Measurements from ENCODE around the gene RRP15. TPM values are rescaled to one million over a fixed set of nuclear protein-coding genes. Genes with fewer than 3 reads are reported as not detected.

The RRP15 gene
- total and polyA plus RNA-seq, 2 experiments from 2014 or later: 19.8 to 86.5 TPM

DNA sequence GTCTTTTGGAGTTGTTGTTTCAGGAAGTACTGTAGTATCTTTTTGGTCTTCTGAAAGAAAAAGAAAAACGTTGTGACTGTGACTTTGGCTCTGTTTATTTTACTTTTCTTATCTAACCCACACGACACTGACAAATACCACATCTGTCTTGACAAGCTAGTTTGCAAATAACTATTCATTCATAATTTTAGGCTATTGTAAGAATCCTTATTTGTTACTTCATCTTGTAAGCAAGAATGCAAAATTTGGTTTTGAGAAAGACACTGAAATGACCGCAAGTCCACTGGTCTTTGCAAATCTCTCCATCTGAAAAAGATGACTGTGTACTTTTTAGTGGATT lies 72.8 kb downstream of the RRP15 start:
- ATAC-seq: no peak
- Mint-ChIP-seq H3K4me3 (no peak overlapping the region), H3K27me3 (ENCODE audit: insufficient read depth, low read depth, poor library complexity) (no peaks in the 10 kb centered on the region), H3K27ac (no peak overlapping the region), H3K9me3 (no peaks in the 10 kb centered on the region), H3K36me3 (ENCODE audit: low read depth) (no peaks in the 10 kb centered on the region), H3K4me1 (peaks cover 7% of the 10 kb centered on the region)
- H3K4me3 ChIP-seq: no peak overlapping the region
- no peaks in the 10 kb centered on the region for H3K27me3 ChIP-seq (ENCODE audit: insufficient read depth)
- H4K20me1 ChIP-seq (replicated peaks; ENCODE audit: insufficient read depth): no peaks in the 10 kb centered on the region
- TF ChIP-seq EZH2 (IDR thresholded peaks at IDR 0.05; ENCODE audit: low read depth, unreplicated experiment) (no peak), CREB1 (CRISPR knock-in tag; IDR thresholded peaks at IDR 0.05; ENCODE audit: low read depth) (no peak), ZNF462 (CRISPR knock-in tag; IDR thresholded peaks at IDR 0.05) (no peak), EZH2phosphoT487 (IDR thresholded peaks at IDR 0.05; ENCODE audit: unreplicated experiment) (no peak), STAT1 (IDR thresholded peaks at IDR 0.05; ENCODE audit: unreplicated experiment) (no peak), JUNB (IDR thresholded peaks at IDR 0.05; ENCODE audit: unreplicated experiment) (no peak), NANOG (IDR thresholded peaks at IDR 0.05; ENCODE audit: borderline replicate concordance) (no peak), CTCF (conservative IDR thresholded peaks at IDR 0.05; ENCODE audit: low read depth in 2 of 2) (no peak), ZNF114 (CRISPR knock-in tag; IDR thresholded peaks at IDR 0.05) (no peak), ETS1 (IDR thresholded peaks at IDR 0.05) (no peak), ZNF331 (CRISPR knock-in tag; IDR thresholded peaks at IDR 0.05; ENCODE audit: low read depth) (no peak), POLR2AphosphoS5 (IDR thresholded peaks at IDR 0.05; ENCODE audit: low read depth) (no peak)
- TF ChIP-seq, protein P1, sequence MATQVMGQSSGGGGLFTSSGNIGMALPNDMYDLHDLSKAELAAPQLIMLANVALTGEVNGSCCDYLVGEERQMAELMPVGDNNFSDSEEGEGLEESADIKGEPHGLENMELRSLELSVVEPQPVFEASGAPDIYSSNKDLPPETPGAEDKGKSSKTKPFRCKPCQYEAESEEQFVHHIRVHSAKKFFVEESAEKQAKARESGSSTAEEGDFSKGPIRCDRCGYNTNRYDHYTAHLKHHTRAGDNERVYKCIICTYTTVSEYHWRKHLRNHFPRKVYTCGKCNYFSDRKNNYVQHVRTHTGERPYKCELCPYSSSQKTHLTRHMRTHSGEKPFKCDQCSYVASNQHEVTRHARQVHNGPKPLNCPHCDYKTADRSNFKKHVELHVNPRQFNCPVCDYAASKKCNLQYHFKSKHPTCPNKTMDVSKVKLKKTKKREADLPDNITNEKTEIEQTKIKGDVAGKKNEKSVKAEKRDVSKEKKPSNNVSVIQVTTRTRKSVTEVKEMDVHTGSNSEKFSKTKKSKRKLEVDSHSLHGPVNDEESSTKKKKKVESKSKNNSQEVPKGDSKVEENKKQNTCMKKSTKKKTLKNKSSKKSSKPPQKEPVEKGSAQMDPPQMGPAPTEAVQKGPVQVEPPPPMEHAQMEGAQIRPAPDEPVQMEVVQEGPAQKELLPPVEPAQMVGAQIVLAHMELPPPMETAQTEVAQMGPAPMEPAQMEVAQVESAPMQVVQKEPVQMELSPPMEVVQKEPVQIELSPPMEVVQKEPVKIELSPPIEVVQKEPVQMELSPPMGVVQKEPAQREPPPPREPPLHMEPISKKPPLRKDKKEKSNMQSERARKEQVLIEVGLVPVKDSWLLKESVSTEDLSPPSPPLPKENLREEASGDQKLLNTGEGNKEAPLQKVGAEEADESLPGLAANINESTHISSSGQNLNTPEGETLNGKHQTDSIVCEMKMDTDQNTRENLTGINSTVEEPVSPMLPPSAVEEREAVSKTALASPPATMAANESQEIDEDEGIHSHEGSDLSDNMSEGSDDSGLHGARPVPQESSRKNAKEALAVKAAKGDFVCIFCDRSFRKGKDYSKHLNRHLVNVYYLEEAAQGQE (IDR thresholded peaks at IDR 0.05; ENCODE audit: unreplicated experiment): no peak
- no peak overlapping the region for H3K27ac ChIP-seq (ENCODE audit: low read depth)
- H3K79me2 ChIP-seq (replicated peaks; ENCODE audit: insufficient read depth): no peaks in the 10 kb centered on the region
- H3K4me1 ChIP-seq (ENCODE audit: insufficient read depth): peaks cover 12% of the 10 kb centered on the region
- H3K36me3 ChIP-seq (ENCODE audit: insufficient read depth): no peaks in the 10 kb centered on the region
- no peak overlapping the region for H3K4me2 ChIP-seq
- no peak for DNase-seq (ENCODE audit: low spot score)
- no peak overlapping the region for H2AFZ ChIP-seq
- H3F3A ChIP-seq (replicated peaks; ENCODE audit: low read depth): no peaks in the 10 kb centered on the region
- no peaks in the 10 kb centered on the region; the same call in 1 of the 2 replicates for H3K9me2 ChIP-seq (ENCODE audit: insufficient read depth)
